GM21367 (cell line): ENCODE measurements around the gene LDLR.
"Not testable (repeated sequence)": the region's sequence is repeated elsewhere in the genome, so short reads cannot be mapped to it uniquely, and the experiment has no call there.

Experiments used
- ATAC-seq: cut with Tn5 transposase; IDR thresholded peaks from one replicate; pipeline ENCODE4 v1.9.1; 2021; ENCODE audit not compliant: unreplicated experiment

LDLR gene

DNA sequence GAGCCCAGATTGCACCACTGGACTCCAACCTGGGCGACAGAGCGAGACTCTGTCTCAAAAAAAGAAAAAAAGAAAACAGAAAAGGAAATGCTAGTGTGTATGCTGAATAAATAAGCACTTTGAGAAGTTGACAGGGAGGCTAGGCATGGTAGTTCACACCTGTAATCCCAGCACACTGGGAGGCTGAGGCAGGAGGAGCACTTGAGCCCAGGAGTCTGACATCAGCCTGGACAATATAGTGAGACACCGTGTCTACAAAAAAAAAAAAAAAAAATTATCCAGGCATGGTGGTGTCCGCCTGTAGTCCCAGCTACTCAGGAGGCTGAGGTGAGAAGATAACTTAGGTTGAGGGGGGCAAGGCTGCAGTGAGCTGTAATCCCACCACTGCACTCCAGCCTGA lies 19.1 kb upstream of the LDLR start:
- ATAC-seq: no peak

DNA sequence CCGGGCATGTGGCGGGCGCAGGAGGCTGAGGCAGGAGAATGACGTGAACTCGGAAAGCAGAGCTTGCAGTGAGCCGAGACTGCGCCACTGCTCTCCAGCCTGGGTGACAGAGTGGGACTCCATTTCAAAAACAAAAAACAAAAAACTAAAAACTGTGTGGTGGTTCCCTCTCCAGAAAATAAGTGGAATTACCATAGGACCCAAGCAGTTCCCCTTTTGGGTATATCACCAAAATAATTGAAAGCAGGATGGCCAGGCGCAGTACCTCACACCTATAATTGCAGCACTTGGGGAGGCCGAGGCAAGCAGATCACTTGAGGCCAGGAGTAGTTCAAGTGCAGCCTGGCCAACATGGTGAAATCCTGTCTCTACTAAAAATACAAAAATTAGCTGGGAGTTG lies 15.7 kb upstream of the LDLR start:
- no peak for ATAC-seq

DNA sequence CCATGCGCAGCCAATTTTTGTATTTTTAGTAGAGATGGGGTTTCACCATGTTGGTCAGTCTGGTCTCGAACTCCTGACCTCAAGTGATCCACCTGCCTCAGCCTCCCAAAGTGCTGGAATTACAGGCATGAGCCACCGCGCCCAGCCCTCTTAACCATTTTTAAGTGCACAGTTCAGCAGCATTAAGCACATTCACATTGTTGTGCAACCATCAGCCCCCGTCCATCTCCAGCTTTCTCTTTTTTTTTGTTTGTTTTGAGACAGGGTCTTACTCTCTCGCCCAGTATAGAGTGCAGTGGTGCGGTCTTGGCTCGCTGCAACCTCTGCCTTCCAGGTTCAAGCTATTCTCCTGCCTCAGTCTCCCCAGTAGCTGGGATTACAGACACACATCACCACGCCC lies 12.5 kb upstream of the LDLR start:
- not testable (repeated sequence) for ATAC-seq

DNA sequence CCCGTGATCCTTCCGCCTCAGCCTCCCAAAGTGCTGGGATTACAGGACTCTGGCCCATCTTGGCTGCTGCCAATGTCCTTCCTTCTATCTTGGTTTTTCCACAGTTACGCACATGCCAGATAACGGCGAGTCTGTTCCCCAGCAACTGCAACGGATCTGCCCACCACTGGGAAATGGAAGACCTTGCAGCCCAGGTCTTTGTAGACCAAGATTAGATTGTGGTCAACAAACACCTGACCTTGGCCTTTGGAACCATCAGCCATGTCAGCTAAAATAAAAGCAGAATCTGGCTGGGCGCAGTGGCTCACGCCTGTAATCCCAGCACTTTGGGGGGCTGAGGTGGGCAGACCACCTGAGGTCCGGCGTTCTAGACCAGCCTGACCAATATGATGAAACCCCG lies 10.4 kb upstream of the LDLR start:
- ATAC-seq: no peak

DNA sequence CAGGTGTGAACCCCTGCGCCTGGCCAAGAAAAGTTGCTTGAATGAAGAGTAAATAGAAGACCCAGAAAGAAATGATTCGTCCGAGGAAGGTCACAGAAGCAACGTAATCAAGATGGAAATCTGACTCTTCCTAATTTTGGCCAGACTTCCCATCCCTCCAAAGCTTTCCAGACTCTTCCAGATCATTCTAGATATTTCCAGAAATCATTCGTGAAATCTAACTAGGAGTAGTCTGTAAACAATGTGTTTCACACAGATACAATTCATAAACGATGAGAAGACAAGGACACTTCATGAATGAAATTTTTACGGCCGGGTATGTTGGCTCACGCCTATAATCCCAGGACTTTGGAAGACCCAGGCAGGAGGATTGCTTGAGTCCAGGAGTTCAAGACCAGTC lies 9.3 kb upstream of the LDLR start:
- ATAC-seq: no peak

DNA sequence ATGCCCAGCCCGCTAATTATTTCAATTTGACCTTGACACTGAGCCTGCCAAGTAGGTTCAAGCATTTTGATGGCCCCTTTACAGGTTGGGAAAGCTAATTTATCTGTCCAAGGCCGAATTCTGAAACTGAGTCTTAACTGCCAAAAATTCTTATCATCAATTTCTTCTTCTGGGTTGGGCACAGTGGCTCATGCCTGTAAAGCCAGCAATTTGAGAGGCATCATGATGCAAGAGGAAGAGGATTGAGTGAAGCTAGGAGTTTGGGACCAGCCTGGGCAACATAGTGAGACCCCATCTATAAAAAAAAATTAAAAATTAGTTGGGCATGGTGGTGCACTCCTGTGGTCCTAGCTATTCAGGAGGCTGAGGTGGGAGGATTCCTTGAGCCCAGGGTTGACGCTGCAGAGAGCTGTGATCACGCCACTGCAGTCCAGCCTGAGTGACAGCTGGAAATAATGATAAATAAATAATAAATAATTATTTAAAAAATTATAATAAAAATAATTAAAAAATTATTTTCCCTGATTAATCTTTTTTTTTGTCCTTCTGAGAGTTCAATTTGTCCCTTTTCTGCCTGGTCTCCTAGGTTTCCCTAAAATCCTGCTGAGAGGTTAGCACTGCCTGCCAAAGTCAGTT lies 1.3 kb upstream of the LDLR start:
- ATAC-seq: no peak

DNA sequence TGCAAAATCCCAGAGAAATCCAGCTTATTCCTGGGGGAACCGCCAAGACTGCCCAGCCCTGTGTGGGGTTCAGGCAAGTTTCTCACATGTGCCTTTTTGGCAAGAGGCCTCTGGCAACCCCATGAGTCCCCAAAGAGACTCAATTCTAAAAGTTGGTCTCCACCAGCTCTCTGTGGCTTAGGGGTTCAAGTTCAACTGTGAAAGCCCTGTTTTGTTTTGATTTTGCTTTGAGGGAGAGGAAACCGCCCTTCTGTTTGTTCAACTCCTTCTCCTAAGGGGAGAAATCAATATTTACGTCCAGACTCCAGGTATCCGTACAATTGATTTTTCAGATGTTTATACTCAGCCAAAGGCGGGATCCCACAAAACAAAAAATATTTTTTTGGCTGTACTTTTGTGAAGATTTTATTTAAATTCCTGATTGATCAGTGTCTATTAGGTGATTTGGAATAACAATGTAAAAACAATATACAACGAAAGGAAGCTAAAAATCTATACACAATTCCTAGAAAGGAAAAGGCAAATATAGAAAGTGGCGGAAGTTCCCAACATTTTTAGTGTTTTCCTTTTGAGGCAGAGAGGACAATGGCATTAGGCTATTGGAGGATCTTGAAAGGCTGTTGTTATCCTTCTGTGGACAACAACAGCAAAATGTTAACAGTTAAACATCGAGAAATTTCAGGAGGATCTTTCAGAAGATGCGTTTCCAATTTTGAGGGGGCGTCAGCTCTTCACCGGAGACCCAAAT lies 583 bp upstream of the LDLR start:
- ATAC-seq: no peak

DNA sequence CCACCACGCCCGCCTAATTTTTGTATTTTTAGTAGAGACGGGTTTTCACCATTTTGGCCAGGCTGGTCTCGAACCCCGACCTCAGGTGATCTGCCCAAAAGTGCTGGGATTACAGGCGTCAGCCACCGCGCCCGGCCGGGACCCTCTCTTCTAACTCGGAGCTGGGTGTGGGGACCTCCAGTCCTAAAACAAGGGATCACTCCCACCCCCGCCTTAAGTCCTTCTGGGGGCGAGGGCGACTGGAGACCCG lies 676 bp downstream of the LDLR start:
- ATAC-seq: not testable (repeated sequence)

DNA sequence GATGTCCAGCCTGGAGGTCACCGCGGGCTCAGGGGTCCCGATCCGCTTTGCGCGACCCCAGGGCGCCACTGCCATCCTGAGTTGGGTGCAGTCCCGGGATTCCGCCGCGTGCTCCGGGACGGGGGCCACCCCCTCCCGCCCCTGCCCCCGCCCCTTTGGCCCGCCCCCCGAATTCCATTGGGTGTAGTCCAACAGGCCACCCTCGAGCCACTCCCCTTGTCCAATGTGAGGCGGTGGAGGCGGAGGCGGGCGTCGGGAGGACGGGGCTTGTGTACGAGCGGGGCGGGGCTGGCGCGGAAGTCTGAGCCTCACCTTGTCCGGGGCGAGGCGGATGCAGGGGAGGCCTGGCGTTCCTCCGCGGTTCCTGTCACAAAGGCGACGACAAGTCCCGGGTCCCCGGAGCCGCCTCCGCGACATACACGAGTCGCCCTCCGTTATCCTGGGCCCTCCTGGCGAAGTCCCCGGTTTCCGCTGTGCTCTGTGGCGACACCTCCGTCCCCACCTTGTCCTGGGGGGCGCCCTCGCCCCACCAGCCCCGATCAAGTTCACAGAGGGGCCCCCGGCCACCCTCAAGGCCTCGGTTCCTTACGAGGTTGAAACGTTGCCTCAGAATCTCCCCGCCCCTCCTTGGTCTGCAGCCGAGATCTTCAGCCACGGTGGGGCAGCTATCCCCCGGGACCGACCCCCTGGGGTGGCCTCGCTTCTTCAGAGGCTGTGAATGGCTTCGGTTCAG lies 1.2 kb downstream of the LDLR start:
- ATAC-seq: peak; percentile 50

DNA sequence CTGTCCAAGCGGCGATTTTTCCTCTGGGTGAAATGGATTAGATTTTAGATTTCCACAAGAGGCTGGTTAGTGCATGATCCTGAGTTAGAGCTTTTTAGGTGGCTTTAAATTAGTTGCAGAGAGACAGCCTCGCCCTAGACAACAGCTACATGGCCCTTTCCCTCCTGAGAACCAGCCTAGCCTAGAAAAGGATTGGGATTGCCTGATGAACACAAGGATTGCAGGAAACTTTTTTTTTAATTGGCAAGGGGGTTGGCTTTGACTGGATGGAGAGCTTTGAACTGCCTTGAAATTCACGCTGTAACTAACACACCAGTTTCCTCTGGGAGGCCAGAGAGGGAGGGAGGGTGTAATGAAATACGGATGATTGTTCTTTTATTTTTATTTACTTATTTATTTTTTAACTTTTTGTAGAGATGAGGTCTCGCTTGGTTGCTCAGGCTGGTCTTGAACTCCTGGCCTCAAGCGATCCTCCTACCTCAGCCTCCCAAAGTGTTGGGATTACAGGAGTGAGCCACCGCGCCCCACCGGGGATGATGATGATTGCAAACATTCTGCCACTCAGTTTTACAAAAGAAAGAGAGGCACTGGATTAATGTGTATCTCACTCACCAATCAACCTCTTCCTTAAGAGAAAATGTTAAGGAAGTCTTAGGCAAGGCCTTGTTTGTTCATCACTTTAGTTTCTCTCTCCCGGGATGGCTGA lies 1.9 kb downstream of the LDLR start:
- ATAC-seq: no peak

DNA sequence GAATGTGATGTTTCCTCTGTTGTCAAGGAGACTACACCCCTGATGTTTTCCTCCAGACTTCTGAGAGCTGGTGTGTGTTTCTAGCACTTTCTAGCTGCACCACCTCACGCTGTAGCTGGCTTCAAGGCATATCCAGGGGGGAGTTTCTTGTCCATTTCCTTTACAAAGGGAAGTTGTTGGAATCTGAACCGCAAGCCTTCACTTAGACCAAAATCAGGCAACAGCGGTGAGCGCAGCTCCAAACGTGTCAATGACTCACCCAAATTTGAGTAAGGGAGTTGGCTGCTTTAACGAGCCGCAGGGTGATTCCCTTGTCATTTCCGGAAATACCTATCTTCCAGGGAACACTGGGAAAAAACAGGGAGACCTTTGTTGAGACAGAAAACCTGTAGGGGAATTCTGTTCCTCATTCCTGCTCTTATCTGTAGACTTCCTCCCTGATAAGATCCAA lies 2.5 kb downstream of the LDLR start:
- no peak for ATAC-seq

DNA sequence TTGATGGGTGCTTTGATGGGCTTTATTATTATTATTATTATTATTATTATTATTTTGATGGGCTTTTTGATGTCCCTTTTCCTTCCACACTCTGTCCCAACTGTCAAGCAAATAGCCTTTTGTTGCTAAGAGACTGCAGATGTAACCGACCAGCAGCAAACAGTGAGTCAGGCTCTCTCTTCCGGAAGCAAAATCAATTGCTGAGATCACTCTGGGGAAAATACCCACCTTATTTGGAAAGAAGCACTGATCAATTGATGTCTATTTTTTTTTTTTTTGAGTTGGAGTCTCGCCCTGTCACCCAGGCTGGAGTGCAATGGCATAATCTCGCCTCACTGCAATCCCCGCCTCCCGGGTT lies 2.9 kb downstream of the LDLR start:
- ATAC-seq: no peak

DNA sequence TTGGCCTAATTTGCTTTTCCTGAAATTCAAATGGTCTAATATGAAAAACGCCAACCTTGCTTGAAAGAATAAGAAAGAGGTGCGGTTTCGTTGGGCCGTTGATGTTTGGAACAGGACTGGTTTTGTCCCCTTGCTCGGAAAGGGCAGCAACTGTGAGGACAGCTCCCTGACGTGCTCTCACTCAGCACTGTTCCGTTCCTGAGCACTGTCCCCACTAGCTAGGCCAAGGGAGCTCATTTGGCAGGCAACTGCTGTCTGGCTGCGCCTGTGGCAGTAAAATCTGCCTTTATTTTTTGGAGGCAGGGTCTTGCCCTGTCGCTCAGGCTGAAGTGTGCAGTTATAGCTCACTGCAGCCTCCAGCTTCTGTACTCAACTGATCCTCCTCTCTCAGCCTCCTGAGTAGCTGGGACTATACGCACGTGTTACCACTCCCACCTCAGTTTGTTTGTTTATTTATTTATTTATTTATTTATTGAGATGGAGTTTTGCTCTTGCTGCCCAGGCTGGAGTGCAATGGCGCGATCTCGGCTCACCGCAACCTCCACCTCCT lies 4.5 kb downstream of the LDLR start:
- no peak for ATAC-seq

DNA sequence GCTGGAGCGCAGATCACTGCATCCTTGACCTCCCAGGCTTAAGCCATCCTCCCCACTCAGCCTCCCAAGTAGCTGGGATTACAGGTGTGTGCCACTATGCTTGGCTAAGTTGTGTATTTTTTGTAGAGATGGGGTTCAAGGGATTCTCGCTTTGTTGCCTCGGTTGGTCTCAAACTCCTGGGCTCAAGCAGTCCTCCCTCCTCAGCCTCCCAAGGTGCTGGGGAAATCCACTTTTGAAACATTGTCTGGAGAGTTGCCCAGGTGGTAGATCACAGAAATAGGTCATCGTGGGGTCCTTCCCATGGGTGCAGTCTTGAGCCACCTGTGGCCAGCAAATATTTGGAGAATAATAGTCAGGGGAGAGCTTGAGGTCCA lies 5.2 kb downstream of the LDLR start:
- no peak for ATAC-seq

DNA sequence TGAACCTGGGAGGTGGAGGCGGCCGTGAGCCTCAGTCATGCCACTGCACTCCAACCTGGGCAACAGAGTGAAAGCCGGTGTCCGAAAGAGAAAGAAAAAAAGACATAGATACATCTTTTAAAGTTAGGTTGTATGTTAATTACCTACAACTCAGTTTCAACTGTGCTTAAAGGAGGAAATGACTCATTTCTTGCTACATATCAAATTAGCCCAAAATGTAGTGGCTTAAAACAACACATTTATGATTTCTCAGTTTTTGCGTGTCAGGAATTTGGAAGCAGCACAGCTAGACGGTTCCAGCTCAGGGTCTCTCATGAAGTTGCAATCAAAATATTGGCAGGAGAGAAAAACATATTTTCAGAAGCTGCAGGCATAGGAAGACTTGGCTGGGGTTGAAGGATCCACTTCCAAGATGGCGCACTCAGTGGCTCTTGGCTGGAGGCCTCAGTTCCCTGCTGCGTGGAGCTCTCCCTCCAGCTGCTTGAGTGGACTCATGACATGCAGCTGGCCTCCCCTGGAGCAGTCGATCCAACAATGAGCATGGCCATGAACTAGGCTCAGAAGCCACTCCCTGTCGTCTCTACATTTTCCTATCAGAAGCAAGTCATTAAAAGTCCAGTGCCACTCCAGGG lies 7.1 kb downstream of the LDLR start:
- no peak for ATAC-seq

DNA sequence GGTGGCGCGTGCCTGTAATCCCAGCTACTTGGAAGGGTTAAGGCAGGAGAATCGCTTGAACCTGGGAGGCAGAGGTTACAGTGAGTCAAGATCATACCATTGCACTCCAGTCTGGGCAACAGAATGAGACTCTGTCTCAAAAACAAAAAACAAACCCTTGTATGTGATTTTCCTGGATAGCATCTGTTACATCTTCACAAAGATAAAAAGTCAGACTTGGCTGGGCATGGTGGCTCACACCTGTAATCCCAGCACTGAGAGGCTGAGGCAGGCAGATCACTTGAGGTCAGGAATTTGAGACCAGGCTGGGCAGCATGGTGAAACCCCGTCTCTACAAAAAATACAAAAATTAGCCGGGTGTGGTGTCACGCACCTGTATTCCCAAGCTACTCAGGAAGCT lies 8.1 kb downstream of the LDLR start:
- ATAC-seq: not testable (repeated sequence)

DNA sequence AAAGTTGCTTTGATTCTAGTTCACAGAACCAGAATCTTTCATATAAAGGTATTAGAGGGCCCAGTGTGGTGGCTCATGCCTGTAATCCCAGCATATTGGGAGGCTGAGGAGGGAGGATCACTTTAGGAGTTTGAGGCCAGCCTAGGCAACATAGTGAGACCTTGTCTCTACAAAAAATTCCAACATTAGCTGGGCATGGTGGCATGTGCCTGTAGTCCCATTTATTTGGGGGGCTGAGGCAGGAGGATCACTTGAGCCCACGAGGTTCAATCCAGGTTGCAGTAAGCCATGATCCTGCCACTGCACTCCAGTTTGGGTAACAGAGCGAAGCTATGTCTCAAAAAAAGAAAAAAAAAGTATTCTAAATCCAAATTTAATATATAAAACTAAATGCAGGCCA lies 9.1 kb downstream of the LDLR start:
- ATAC-seq: no peak

DNA sequence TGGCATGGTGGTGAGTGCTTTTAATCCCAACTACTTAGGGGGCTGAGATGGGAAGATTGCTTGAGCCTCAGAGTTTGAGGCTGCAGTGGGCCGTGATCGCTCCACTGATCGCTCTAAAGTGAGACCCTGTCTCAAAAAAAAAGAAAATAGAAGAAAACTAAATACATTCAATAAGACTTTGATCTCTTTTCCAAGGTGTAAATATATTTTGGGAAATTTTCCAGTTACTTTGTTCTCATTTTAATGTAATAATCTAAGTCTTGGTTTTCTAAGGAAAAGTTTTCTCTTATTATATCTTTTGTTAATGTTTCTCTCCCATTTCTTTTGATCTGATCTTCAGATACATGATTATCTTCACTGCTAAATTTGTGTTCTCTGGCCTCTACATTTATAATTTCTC lies 9.6 kb downstream of the LDLR start:
- no peak for ATAC-seq

DNA sequence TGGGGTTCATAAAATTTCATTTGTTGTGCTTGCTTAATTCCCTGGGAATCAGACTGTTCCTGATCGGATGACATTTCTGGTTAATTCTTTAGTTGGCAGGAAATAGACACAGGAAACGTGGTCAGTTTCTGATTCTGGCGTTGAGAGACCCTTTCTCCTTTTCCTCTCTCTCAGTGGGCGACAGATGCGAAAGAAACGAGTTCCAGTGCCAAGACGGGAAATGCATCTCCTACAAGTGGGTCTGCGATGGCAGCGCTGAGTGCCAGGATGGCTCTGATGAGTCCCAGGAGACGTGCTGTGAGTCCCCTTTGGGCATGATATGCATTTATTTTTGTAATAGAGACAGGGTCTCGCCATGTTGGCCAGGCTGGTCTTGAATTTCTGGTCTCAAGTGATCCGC lies 10.8 kb downstream of the LDLR start:
- no peak for ATAC-seq

DNA sequence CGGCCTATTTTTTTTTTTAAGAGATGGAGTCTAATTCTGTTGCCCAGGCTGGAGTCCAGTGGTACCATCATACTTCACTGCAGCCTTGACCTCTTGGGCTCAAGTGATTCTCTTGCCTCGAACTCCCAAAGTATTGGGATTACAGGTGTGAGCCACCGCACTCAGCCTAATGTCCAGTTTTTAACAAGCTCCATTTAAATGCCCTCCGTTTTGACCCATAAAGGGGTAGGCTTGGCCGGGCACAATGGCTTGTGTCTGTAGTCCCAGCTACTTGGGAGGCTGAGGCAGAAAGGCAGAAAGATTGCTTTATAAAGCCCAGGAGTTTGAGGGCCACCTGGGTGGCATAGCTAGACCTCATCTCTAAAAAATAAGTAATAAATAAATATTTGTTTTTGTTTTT lies 11.8 kb downstream of the LDLR start:
- no peak for ATAC-seq

DNA sequence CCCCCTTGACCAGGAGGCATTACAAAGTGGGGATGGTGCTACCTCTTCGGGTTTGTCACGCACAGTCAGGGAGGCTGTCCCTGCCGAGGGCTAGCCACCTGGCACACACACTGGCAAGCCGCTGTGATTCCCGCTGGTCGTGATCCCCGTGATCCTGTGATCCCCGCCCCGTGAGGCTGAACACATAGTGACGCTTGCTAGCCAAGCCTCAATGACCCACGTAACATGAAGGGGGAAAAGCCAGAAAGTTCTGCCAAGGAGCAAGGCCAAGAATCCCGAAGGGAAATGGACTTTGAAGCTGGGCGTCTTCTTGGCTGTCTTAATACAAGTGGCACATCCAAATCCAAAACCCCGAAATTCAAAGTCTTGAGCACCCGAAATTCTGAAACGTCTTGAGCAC lies 13.7 kb downstream of the LDLR start:
- ATAC-seq: no peak
